ENCODE measurements around the gene DDX59. TPM values are rescaled to one million over a fixed set of nuclear protein-coding genes. Genes with fewer than 3 reads are reported as not detected.

Gene DDX59
- total and polyA plus RNA-seq, 9 of the 15 experiments (the other 6 are each of a cell fraction or from before 2014, with no cell fraction given): 8.3 to 30.4 (median 19.8) TPM

- no peak for TF ChIP-seq NR0B1 (IDR thresholded peaks at IDR 0.05; ENCODE audit: partially characterized antibody)
- no peak for TF ChIP-seq RFX7 (CRISPR knock-in tag; IDR thresholded peaks at IDR 0.05)
- no peak for TF ChIP-seq HMG20B (CRISPR knock-in tag; IDR thresholded peaks at IDR 0.05)
- no peak for TF ChIP-seq HDGF (IDR thresholded peaks at IDR 0.05)
- no peak for TF ChIP-seq ZNF140 (CRISPR knock-in tag; IDR thresholded peaks at IDR 0.05)
- no peak for TF ChIP-seq ZNF324 (CRISPR knock-in tag; IDR thresholded peaks at IDR 0.05)
- peak; percentile 64 for TF ChIP-seq MTA3 (IDR thresholded peaks at IDR 0.05; ENCODE audit: borderline replicate concordance)
- TF ChIP-seq SRSF3 (IDR thresholded peaks at IDR 0.05; ENCODE audit: insufficient read depth, low read length): no peak
- no peak for TF ChIP-seq ZNF318 (IDR thresholded peaks at IDR 0.05; ENCODE audit: borderline replicate concordance in 1 of 2, low read depth in 1 of 2)
- 0 out of 2 replicates have a peak, but pooled peaks have one; percentile 21 for TF ChIP-seq CHD2 (IDR thresholded peaks at IDR 0.05; ENCODE audit: low read depth, low read length)
- no peak for TF ChIP-seq ILF3 (IDR thresholded peaks at IDR 0.05; ENCODE audit: borderline replicate concordance)
- no peak for TF ChIP-seq ZNF224 (CRISPR knock-in tag; IDR thresholded peaks at IDR 0.05)
- no peak for TF ChIP-seq NELFE (IDR thresholded peaks at IDR 0.05; ENCODE audit: insufficient read depth, insufficient read length)
- peak; percentile 88 for TF ChIP-seq MTA1 (IDR thresholded peaks at IDR 0.05; ENCODE audit: borderline replicate concordance)
- TF ChIP-seq U2AF1 (optimal IDR thresholded peaks at IDR 0.05; ENCODE audit: low read depth, low read length): no peak
- no peak for TF ChIP-seq MCM3 (IDR thresholded peaks at IDR 0.05)
- peak; percentile 98 for TF ChIP-seq MYBL2 (IDR thresholded peaks at IDR 0.05; ENCODE audit: low read depth)
- peak; percentile 91; the same call in 1 of the 2 replicates for TF ChIP-seq MYBL2 (CRISPR knock-in tag; IDR thresholded peaks at IDR 0.05; ENCODE audit: borderline replicate concordance)
These were observed 49.2 kb downstream of the DDX59 start, which contains the start of gene KIF14 (continued) for GRCh38 chr1:200620273-200621131.

Data from K562 (cell line).